Ascending aorta (tissue), 2 donors: ENCODE measurements around the gene SPEF2. TPM values are rescaled to one million over a fixed set of nuclear protein-coding genes. Genes with fewer than 3 reads are reported as not detected.

Source experiments
- DNase-seq, 2 donors: peaks; one replicate each; pipeline ENCODE4 v3.0.0-alpha.2; 2019; ENCODE audit warnings: low spot score in 2 of 2
- H3K27ac ChIP-seq, 2 donors: fragments of 200-600 bp; sonication (generic); one replicate each; pipeline ENCODE4 v1.5.1; 2016 to 2017; ENCODE audit warnings: mild to moderate bottlenecking in 1 of 2
- H3K27me3 ChIP-seq: fragments of 200-600 bp; sonication (generic); one replicate; pipeline ENCODE4 v1.5.1; 2017
- H3K36me3 ChIP-seq, 2 donors: fragments of 200-600 bp; sonication (generic); one replicate each; pipeline ENCODE4 v1.5.1; 2016
- H3K4me1 ChIP-seq, 2 donors: fragments of 200-600 bp; sonication (generic); one replicate each; pipeline ENCODE4 v1.5.1; 2016 to 2017; ENCODE audit warnings: mild to moderate bottlenecking in 1 of 2
- H3K4me3 ChIP-seq, 2 donors: fragments of 200-600 bp; sonication (generic); one replicate each; pipeline ENCODE4 v1.5.1; 2016 to 2017; ENCODE audit warnings: mild to moderate bottlenecking in 1 of 2
- H3K9me3 ChIP-seq, 2 donors: fragments of 200-600 bp; sonication (generic); one replicate each; pipeline ENCODE4 v1.5.1; 2016
- CTCF ChIP-seq, 3 experiments: fragments of 200-600 bp in 2 of 3; fragments of 450-650 bp in 1 of 3; sonication (generic) in 2 of 3; IDR thresholded peaks; one replicate each; pipeline ENCODE4 v1.5.1; 2016 to 2019; ENCODE audit warnings: antibody characterized with exemption in 3 of 3, mild to moderate bottlenecking in 1 of 3, moderate library complexity in 1 of 3
- intact Hi-C: fragments of 100-400 bp; cut with DNase I; formaldehyde crosslinking; loops from one replicate; pipeline ENCODE4 v1.15.1; 2023
- total RNA-seq: library from RNA; depleted of rRNA; stranded (reverse); fragments of >200 nt; gene quantifications from one replicate; pipeline ENCODE4 v1.1.0, GENCODE V29; 2016

Gene SPEF2
- total RNA-seq, 1 donor from 2014 or later, result 0.32 TPM

DNA sequence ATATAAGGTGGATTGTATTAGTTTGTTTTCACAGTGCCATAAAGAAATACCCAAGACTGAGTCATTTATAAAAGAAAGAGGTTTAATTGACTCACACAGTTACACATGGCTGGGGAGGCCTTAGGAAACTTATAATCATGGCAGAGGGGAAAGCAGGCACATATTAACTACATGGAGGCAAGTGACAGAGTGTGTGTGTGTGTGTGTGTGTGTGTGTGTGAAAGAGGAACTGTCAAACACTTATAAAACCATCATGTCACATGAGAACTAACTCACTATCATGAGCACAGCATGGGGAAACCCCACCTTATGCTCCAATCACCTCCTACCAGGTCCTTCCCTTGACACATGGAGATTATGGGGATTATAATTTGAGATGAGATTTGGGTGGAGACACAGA lies 118.6 kb downstream of the SPEF2 start:
- no peak for TF ChIP-seq CTCF (IDR thresholded peaks at IDR 0.05)

GRCh38 chr5:35741126-35741716 lies 123.6 kb downstream of the SPEF2 start:
- Histone ChIP-seq H3K4me3 (no peak overlapping the region), H3K9me3 (no peaks in the 10 kb centered on the region), H3K27ac (no peak overlapping the region), H3K36me3 (no peaks in the 10 kb centered on the region), H3K27me3 (no peaks in the 10 kb centered on the region), H3K4me1 (no peaks in the 10 kb centered on the region)
- intact Hi-C loops, result no loop called here
- no peak for TF ChIP-seq CTCF (IDR thresholded peaks at IDR 0.05)
- DNase-seq, result no peak

More for the DNA sequence above, 118.6 kb downstream of the SPEF2 start:
- Histone ChIP-seq H3K36me3 (no peaks in the 10 kb centered on the region), H3K27me3 (no peaks in the 10 kb centered on the region), H3K4me3 (no peak overlapping the region), H3K9me3 (no peaks in the 10 kb centered on the region), H3K4me1 (no peaks in the 10 kb centered on the region), H3K27ac (no peak overlapping the region)
- DNase-seq, result no peak
- intact Hi-C loops, result no loop called here

- Histone ChIP-seq H3K36me3 (no peaks in the 10 kb centered on the region), H3K27me3 (no peaks in the 10 kb centered on the region), H3K4me1 (no peaks in the 10 kb centered on the region), H3K27ac (no peak overlapping the region), H3K4me3 (no peak overlapping the region), H3K9me3 (no peaks in the 10 kb centered on the region)
- DNase-seq, result no peak
- TF ChIP-seq CTCF (IDR thresholded peaks at IDR 0.05), result no peak
- intact Hi-C loops, result no loop called here
These were observed 124.3 kb downstream of the SPEF2 start for GRCh38 chr5:35741971-35742370.

DNA sequence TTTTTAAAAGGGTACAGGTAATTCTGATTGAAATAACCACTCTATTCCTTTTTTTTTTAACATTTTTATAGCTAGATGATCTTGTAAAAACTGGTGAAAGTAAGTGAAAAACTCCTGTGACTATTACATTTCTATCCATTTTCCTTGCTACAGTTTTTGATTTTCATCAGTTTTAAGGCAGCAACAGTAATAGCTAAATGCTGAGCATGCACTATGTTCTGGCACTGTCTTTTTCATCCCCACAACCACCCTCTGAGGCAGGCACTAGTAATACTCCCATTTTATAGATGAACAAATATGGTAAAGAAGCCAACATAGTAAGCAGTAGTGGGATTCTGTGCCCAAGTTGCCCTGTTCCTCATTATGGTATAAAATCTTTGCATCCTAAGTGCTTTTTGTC lies 126.0 kb downstream of the SPEF2 start:
- no peak for TF ChIP-seq CTCF (IDR thresholded peaks at IDR 0.05)

GRCh38 chr5:35745193-35745592 lies 127.5 kb downstream of the SPEF2 start:
- H3K27me3 ChIP-seq, result no peaks in the 10 kb centered on the region
- H3K36me3 ChIP-seq, result no peaks in the 10 kb centered on the region
- no peak for TF ChIP-seq CTCF (IDR thresholded peaks at IDR 0.05)
- intact Hi-C loops, result no loop called here
- no peak for DNase-seq
- no peaks in the 10 kb centered on the region for H3K9me3 ChIP-seq
- H3K4me1 ChIP-seq, result no peaks in the 10 kb centered on the region
- H3K27ac ChIP-seq, result no peak overlapping the region
- H3K4me3 ChIP-seq, result no peak overlapping the region

More for the DNA sequence above, 126.0 kb downstream of the SPEF2 start:
- no peaks in the 10 kb centered on the region for H3K4me1 ChIP-seq
- no peak overlapping the region for H3K27ac ChIP-seq
- DNase-seq, result no peak
- no peaks in the 10 kb centered on the region for H3K9me3 ChIP-seq
- intact Hi-C loops, result no loop called here
- no peaks in the 10 kb centered on the region for H3K27me3 ChIP-seq
- no peak overlapping the region for H3K4me3 ChIP-seq
- no peaks in the 10 kb centered on the region for H3K36me3 ChIP-seq

DNA sequence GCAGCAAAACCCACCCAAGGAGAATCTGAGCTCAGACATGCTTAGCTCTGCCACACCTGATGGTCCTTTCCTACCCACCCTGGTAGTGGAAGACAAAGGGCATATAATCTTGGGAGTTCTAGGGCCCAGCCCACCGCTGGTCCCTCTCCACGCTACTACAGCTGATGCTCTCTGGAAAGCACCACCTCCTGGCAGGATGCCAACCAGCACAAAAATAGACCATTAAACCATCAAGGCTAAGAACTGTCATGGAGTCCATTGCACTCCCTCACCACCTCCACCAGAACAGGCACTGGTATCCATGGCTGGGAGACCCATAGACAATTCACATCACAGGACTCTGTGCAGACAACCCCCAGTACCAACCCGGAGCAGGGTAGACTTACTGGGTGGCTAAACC lies 128.0 kb downstream of the SPEF2 start:
- H3K9me3 ChIP-seq, result no peaks in the 10 kb centered on the region
- intact Hi-C loops, result no loop called here
- H3K4me3 ChIP-seq, result no peak overlapping the region
- no peak overlapping the region for H3K27ac ChIP-seq
- H3K27me3 ChIP-seq, result no peaks in the 10 kb centered on the region
- no peak for DNase-seq
- TF ChIP-seq CTCF (IDR thresholded peaks at IDR 0.05), result no peak
- no peaks in the 10 kb centered on the region for H3K36me3 ChIP-seq
- no peaks in the 10 kb centered on the region for H3K4me1 ChIP-seq
